ENCODE results near the gene HECW1. TPM values are rescaled to one million over a fixed set of nuclear protein-coding genes. Genes with fewer than 3 reads are reported as not detected.

HECW1 gene
- total RNA-seq, 1 donor from 2014 or later, result not detected

DNA sequence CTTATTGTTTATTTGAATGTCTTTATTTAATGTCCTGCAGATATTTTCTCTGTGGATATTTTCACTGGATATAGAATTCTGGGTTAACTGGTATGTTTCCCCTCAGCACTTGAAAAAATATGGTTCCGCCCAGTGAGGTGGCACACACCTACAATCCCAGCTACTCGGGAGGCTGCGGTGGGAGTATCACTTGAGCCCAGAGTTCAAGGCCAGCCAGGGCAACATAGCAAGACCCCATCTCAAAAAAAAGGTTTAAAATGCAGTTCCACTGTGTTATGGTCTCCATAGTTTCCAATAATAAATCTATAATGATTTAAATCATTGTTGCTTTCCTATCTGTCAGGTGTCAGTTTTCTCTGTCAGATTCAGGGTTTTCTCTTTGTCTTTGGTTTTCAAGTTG lies 305.0 kb downstream of the HECW1 start:
- intact Hi-C loops (cut with micrococcal nuclease), result no loop called here

- intact Hi-C loops (cut with micrococcal nuclease), result no loop called here
Observed at GRCh38 chr7:43430411-43430810, 318.0 kb downstream of the HECW1 start.

DNA sequence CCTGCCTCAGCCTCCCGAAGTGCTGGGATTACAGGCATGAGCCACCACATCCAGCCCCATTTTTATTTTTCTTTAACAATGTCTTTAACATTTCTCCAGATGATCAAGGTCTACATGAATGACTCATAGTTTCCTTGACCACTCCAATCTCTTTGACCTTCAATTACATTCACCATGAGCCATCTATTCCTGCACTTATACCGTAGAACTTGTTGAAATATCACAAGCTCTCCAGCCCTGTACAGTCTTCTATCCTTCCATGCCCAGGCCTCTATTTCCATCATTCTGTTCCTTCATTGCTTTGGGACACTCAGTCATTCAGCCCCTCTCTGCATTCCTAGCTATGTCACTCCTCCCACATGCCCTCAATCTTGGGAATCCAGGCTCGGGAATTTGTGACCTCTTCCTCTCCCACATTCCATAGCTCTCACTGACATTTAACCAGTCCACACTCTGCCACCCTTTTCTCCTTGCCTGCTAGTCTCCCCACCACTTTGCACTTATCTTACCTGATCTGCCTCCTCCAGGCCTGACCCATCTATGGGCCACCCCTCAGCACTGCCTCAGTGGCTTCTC lies 318.7 kb downstream of the HECW1 start:
- intact Hi-C loops (cut with micrococcal nuclease), result no loop called here

GRCh38 chr7:43433639-43434038 lies 321.2 kb downstream of the HECW1 start:
- intact Hi-C loops (cut with micrococcal nuclease), result no loop called here

DNA sequence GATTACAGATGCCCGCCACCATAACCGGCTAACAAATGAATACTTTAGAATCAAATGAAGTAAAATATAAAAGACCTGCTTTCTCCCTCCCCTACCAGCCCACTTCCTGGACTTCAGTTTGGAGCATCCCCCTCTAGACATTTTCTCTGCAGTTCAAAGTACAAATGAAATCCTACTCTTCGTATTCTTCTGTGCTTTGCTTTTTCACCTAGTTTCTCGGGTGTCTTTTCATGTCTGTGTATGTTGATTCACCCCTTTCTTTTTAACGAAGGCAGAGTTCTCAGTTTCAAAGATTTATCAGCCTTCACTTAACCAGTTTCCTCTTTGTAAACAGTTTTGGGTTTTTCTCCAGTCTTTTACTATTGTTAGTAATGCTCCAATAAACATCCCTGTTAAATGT lies 324.6 kb downstream of the HECW1 start:
- intact Hi-C loops (cut with micrococcal nuclease), result no loop called here

DNA sequence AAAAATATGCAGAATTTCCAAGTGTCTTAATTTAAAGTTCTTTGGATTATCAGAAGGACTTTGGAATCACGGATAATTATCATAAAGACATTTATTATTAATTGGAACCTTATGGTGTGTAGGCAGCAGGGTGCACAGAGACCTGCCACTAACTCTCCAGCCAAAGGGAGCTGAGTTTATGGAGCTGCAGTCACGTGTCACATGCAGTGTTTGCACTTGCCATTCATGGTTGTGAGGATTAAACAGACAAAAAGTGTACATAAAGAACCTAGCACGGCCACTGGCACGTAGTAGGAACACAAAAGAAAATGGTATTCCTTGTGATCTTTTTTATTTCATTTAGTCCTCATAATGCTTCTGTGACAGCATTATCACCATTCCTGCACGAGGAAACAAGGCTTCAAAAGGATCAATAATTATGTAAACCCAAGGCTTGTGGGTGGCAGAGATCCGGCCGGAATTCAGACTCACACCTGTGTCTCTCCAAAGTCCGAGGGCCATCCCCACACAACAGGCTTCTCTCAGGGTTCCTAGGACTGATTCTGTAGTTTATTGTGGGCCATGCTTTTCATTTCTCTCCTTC lies 326.5 kb downstream of the HECW1 start:
- intact Hi-C loops (cut with micrococcal nuclease), result loop anchor here (2.0 kb wide), 1 partner anchor 498 kb away; no protein-coding TSS in a partner anchor

DNA sequence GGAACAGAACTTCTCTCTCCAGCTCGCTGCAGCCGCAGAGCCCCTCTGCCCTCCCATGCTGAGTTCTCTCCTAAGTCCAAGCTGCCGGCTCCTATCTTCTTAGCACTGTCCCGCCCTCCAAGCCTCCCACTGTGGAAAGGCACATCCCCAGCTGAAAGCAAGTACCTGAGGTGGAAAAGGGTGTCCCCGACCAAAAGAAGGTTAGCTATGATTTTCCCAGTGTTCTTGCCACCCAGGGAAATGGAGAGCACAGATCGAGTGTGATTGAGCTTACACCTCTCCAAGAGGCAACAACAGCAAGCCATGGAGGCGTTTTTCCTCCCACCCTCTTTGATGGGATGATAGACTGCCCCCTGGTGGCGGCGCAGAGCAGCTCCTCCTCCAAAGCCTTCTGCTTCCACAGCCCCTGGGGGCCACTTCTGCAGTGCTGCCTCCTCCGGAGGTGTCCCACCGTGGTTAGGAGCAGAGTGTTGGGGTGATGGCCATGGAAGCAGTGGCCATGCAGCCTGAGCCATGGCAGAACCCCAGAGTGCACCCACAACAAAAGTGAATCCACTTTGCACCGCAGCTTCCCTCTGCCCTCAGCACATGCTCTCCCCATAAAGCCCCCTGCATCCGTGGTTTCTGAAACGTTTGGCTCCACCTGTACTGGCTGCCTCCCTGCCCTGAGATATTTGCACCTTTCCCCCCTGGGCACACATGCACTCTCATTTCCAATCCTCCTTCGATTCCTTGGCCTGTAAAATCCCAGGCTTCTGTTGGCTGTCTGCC lies 327.4 kb downstream of the HECW1 start:
- intact Hi-C loops (cut with micrococcal nuclease), result loop anchor here (2.0 kb wide), 1 partner anchor 499 kb away; no protein-coding TSS in a partner anchor

DNA sequence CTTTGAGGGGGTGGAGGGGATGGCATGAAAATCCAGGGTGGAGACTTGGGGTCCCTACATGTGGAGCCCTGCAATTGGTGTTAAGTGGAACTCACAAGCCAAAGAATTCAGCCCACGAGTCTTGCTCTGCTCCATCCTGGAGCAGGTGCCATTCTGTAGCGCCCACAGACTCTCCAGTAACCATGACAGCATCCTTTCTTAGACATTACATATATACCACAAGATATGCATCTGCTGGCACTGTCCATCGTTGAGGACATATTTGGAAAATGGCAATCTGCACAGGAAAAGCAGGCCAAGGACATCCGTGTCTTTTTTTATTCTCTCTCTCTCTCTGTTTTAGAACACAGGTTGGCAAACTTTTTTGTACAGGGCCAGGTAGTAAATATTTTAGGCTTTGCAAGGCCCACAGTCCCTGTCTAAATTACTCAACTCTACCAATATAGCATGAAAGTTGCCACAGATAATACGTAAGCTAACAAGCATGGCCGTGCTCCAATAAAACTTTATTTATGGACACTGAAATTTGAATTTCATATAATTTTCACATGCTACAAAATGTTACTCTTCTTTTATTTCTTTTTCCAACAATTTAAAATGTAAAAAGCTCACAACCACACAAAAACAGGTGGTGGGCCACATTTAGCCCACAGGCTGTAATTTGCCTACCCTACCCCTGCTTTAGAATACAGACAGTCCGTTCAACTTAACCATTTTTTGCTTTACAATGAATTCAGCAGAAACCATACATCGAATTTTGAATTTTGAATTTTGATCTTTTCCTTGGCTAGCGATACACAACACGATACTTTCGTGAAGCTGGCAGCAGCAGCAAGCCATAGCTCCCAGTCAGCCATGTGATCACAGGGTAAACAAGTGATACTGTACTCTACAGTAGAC lies 329.0 kb downstream of the HECW1 start:
- intact Hi-C loops (cut with micrococcal nuclease), result no loop called here

DNA sequence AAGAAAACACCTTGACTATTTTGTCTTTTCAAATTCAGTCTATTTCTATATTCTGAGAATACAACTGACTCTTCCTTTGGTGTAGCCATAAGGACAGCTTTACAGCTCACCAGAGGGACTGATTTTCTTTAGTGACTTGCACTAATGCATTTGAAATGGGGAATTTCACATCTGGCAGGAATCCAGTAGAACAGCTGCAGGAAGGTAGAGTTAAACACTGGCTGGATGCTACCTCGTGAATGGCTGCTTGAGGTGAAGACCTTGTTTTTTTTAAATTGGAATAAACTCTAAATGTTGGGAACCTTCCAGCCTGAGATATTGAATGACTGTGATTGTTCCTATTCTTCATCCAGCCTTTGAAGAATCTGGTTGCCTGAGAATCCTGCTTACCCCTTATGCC lies 330.9 kb downstream of the HECW1 start:
- intact Hi-C loops (cut with micrococcal nuclease), result no loop called here

- intact Hi-C loops (cut with micrococcal nuclease), result no loop called here
Observed at GRCh38 chr7:43444711-43445578, 332.5 kb downstream of the HECW1 start.

GRCh38 chr7:43449577-43449976 lies 337.1 kb downstream of the HECW1 start:
- intact Hi-C loops (cut with micrococcal nuclease), result no loop called here

GRCh38 chr7:43450894-43451293 lies 338.4 kb downstream of the HECW1 start:
- intact Hi-C loops (cut with micrococcal nuclease), result no loop called here

GRCh38 chr7:43454936-43455518 lies 342.6 kb downstream of the HECW1 start:
- intact Hi-C loops (cut with micrococcal nuclease), result no loop called here

DNA sequence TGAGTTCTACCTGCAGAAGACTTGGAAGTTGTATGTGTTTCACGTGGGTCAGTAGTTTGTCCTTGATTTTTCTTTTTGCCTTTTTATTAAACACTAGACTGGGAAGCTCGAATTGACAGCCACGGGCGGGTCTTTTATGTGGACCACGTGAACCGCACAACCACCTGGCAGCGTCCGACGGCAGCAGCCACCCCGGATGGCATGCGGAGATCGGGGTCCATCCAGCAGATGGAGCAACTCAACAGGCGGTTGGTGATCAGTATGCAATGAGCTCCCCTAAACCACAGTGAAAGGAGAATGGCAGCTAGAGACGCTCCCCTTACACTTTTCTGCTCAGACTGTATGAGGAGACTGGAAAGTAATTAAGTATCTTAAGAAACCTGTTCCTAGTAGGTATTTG lies 343.8 kb downstream of the HECW1 start:
- intact Hi-C loops (cut with micrococcal nuclease), result no loop called here

DNA sequence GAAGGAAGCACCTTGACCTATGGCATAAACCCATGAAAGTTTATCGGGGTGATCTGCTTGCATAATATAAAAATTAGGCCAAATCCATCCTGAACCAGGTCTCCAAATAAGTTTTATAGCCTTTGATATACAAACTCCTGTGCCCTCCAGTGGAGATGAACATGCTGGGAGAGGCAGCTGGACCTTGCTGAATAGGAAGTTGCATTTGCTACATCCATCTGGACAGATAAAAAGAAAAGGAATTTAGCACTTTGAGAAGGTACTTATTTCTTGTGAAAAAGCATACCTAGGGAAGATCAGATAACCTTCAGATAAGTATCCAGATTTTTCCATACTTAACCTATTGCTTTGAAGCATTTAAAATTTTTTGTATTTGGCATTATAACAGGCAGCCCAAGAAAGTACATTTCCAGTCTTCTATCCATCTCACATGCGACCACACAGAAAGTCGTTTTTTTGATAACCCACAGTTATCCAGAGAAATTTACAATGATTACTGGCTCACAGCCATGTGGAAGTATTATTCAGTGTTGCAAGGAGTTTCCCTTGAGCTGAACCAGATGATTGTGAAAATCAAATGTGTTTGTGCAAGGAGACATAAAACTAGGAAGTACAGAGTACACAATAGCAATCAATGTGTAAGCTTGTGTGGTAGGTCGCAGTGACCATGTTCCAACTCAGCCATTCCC lies 346.0 kb downstream of the HECW1 start:
- intact Hi-C loops (cut with micrococcal nuclease), result no loop called here

DNA sequence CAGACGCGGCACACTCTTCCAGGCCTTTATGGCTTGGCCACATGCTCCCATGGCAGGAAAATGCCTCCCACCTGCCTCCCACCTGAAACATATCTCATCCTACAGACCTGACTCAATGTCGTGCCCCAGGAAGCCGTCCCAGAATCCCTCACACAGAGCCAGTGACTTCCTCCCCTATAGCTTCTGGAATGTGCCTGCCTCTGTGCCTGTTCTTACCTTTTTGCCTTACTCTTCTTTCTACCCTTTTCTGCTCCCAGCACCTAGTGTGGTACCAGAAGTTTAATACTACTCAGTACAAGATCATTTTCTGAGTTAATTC lies 346.5 kb downstream of the HECW1 start:
- intact Hi-C loops (cut with micrococcal nuclease), result no loop called here

- intact Hi-C loops (cut with micrococcal nuclease), result no loop called here
Observed at GRCh38 chr7:43460733-43461348, 348.4 kb downstream of the HECW1 start.

DNA sequence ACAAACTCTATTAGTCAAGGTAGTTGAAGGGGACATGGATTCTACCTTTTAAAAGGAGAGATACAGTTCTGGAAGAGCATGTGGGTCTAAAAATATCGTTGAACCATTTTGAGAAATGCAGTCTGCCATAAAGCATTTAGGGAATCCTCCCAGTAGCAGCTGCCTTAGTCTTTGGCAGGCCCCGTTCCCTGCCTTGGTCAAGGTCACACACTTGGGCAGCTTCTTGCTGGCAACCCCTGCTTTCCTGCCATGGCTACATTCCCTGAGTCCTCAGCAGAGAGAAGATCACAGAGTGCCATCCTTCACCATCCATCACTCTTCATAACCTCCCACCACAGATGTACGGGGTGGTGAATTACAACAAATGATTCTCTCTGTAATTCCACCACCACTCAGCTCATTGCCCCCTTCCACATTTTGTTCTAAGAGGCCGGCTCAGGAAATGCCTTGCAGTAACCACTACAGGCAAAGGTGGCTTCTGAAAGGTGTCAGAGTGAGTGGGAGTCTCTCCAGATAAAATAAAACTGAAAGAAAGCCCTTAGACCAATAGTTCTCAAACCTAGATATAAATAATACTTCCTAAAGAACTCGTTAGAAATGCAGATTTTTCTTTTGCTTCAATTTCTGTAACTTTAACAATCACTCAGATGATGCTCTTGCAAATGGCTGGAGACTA lies 349.0 kb downstream of the HECW1 start:
- intact Hi-C loops (cut with micrococcal nuclease), result no loop called here

- intact Hi-C loops (cut with micrococcal nuclease), result no loop called here
Observed at GRCh38 chr7:43462836-43463235, 350.4 kb downstream of the HECW1 start.

Measured in T-helper 2 cell treated with Interferon-gamma antibody and Interleukin-4, amounts not matched to agents 100 ng/mL and 5 ng/mL, for 36 hours (primary cell).